Stimulated activated CD4-positive, alpha-beta T cell treated with anti-CD3 and anti-CD28 coated beads, Interleukin-15, amount 100 ng/mL, for 1 hour (primary cell): ENCODE results near the gene CEP68.
A peak's percentile ranks its signal among the peaks of the same experiment; 100 is the strongest.
"Not testable (repeated sequence)": the region's sequence is repeated elsewhere in the genome, so short reads cannot be mapped to it uniquely, and the experiment has no call there.

ENCODE experiments used
- DNase-seq, 2 donors: peaks; one replicate each; pipeline ENCODE4 v3.0.0-alpha.2; 2020; ENCODE audit warnings: low read depth in 1 of 2, low spot score in 1 of 2

Gene CEP68, protein sequence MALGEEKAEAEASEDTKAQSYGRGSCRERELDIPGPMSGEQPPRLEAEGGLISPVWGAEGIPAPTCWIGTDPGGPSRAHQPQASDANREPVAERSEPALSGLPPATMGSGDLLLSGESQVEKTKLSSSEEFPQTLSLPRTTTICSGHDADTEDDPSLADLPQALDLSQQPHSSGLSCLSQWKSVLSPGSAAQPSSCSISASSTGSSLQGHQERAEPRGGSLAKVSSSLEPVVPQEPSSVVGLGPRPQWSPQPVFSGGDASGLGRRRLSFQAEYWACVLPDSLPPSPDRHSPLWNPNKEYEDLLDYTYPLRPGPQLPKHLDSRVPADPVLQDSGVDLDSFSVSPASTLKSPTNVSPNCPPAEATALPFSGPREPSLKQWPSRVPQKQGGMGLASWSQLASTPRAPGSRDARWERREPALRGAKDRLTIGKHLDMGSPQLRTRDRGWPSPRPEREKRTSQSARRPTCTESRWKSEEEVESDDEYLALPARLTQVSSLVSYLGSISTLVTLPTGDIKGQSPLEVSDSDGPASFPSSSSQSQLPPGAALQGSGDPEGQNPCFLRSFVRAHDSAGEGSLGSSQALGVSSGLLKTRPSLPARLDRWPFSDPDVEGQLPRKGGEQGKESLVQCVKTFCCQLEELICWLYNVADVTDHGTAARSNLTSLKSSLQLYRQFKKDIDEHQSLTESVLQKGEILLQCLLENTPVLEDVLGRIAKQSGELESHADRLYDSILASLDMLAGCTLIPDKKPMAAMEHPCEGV

DNA sequence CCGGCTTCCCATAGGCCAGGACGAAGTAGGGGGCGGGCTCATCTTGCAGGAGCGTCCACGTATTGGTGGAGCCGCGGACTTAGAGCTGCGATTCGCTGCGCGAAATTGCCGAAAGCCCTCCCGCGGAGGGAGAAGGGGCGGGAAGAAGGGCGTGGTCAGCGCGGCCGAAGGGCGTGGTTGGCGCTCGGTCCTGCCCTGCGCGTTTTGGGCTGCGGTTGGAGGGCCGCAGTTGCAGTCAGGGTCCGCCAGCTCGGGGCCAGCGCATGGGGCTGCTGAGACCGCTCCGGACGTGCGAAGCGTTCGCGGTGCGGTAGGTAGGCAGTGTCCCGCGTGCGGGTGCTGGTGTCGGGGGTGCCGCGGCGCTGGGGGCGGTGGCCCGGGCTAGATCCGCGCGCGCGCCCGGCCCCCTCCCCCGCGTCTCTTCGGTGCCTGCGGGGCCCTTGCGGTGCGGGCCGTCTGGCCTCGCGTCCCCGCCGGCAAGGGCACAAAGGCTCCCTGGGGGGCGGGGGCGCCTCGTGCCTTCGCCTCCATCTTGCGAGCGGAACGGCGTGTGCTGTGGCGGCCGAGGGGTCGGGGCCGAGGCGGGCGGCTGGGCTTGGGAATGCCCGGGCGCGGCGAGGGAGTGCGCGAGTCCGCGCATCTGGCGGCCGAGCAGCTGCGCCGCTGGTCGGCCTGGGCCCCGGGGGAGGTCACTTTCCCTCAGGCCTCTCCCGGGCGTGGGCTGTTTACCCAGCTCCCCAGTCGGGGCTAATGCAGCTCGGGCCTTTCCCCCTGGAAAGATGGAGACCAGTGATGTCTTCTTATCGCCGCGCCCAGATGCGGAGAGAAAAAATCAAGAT, at the start of gene CEP68:
Gene CEP68 (plus strand): TSS at position 202 of the 839 bp plus-strand sequence. CDS start 13,029 bp downstream, outside the sequence.
- DNase-seq = peak; percentile 85 to 91

DNA sequence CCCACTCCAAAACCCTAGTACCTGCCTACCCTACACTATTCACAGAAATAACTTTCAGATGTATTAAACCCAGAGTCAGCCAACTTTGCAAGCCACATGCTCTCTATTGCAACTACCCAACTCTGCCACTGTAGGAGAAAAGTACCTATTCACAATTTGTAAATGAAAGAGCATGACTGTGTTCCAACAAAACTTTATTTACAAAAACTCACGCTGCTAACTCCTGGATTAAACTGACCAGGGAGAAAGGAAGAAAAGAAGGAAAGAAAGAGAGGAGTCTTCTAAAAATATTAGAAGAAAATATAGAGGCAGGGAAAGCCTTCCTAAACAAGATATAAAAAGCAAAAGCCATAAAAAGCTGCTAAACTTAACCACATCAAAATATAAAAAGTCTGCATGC, 42.4 kb upstream of the CEP68 start:
- DNase-seq = no peak

DNA sequence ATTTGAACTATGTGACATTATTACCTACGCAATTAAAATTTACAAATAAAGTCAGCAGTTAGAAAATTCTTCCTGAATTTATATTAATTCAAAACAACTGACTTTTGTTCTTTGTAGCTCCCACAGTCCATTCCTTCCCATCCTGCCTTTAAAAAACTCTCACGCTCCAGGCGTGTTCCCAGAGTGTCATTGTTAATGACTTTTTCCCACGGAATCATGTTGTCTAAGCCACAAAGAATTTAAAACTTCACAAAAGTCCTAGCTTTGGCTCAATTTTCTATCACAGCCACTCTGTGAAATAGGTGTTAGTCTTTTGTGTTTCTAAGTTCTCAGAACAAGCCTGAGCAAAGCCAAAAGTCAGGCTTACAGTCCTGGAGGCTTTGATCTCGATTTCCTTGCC, 40.5 kb upstream of the CEP68 start:
- DNase-seq = no peak

DNA sequence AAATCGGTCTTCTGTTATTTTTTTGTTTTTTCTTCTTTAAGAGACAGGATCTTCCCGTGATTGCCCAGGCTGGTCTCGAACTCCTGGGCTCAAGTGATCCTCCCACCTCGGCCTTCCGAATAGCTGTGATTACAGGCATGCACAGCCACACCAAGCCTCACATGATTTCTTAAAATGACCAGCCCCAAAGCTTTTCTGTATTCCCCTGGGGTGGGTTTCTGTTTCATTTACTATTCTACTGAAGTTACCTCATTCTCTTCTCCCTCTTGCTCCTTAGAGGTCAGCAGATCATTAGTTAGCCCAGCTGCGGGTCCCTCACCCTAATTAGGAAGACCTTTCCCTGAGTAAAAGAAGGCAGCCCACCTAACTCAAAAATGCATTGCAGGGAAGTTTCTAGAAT, 39.4 kb upstream of the CEP68 start:
- no peak for DNase-seq

DNA sequence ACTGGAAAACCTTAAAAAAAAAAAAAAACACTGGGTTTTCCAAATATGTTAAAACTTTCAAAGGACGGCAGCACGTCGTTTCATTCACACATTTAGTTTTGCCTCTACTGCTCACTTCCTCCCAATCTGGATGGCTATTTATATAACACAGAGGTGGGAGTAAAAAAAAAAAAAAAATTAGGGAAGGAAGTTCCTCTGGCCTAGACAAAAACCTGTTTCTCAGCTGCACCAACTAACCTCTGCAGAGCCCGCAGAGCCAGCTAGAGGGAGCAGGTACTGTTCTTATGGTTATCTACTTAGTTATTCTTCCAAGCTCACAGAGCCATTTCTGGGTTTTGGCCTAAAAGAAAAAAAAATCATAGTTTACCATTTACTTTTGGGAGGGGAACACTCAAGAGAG, 38.9 kb upstream of the CEP68 start:
- DNase-seq = no peak

DNA sequence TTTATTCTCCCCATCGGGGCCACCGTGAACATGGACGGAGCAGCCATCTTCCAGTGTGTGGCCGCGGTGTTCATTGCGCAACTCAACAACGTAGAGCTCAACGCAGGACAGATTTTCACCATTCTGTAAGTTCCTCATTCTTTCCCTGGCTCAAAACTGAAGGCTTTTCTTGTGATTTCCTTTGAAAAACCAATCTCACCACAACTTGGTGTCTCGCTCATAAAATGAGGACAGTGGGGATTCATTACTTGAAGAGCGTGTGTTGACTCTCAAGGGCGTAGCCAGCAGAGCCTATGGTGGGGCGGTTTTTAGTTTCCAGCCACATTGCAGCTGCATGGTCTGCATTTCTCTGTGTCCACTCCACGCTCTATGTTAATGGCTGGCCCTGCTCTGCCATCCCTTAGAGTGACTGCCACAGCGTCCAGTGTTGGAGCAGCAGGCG, 38.1 kb upstream of the CEP68 start:
- DNase-seq = no peak

DNA sequence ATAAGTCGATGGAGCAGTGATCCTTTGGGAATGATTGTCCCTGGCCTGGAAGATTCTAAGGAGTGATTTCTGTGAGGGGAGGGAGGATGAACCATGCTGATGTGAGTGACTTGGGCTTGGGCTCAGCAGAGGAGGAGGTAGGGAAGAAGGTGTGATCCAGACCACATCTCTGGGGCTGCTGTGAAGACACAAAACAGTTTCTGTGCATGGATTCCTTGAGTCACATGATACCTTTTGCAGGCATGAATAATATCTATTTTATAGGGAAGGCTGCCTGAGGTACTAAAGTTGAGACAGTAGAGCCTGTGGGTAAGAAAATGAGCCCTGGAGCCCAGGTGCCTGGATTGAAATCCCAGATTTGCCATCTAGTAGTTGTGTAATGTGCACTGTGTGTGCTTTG, 37.2 kb upstream of the CEP68 start:
- no peak for DNase-seq

DNA sequence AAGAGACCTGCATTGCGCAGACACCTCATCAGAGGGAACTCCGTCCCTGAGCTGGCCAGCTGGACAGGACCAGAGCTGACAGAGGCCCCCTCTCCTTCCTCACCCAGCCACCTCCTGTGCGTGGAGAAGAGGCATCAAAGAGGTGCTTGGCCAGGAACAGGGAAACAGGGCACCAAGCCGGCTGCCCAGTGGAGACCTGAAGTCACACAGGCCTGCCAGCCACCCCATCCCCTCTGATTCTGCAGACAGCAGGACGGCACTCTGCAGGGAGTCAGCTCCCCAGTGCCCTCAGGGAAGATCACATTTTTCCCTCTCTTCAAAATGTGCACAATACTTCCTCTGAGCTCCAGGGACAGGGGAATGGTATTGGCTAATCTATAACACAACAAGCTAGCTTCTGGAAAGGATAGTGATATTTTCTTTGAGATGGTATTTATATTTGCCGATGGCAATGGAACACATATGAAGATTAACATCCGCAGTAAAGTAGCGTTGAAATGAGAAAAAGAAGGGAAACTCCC, 36.5 kb upstream of the CEP68 start:
- DNase-seq = no peak

DNA sequence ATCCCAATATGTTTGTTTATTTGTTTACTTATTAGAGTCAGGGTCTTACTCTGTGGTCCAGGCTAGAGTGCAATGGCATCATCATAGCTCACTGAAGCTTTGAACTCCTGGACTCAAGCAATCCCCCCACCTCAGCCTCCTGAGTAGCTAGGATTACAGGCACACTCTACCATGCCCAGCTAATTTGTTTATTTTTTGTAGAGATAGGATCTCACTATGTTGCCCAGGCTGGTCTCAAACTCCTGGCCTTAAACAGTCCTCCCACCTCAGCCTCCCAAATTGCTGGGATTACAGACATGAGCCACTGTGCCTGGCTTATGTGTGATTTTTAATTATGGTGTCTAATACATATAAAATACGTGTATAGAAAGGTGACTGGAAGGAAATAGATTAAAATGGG, 36.0 kb upstream of the CEP68 start:
- DNase-seq = not testable (repeated sequence)

DNA sequence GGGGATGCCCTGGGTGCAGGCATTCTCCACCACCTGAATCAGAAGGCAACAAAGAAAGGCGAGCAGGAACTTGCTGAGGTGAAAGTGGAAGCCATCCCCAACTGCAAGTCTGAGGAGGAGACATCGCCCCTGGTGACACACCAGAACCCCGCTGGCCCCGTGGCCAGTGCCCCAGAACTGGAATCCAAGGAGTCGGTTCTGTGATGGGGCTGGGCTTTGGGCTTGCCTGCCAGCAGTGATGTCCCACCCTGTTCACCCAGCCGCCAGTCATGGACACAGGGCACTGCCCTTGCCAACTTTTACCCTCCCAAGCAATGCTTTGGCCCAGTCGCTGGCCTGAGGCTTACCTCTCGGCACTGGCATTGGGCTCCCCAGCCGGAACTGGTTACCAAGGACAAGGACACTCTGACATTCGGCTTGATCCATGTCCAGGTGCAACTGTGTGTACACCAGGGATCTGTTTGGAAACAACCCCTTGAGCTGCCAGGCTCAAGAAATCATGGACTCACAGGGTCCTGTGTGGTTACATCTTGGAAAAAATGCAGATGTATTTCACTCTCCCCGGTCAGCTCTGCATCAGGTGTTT, 35.2 kb upstream of the CEP68 start:
- no peak for DNase-seq

DNA sequence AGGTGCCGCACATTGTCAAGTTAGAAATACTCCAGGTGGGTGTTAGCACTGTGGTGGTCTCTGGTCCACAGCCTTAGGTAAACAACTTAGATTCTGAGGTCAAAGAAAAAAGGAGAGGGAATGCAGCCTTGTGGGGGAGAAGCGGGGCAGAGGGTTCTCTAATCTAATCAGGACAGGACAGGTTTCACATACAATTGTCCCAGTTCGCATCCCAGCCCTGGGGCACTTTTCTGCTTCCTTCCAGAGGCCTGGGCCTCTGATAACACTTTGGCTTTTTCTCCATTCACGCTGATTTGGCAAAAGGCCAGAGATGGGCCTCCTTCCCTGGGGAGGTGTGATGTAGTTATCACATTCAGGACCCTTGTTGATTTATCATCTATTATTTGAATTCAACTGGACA, 34.5 kb upstream of the CEP68 start:
- no peak for DNase-seq

DNA sequence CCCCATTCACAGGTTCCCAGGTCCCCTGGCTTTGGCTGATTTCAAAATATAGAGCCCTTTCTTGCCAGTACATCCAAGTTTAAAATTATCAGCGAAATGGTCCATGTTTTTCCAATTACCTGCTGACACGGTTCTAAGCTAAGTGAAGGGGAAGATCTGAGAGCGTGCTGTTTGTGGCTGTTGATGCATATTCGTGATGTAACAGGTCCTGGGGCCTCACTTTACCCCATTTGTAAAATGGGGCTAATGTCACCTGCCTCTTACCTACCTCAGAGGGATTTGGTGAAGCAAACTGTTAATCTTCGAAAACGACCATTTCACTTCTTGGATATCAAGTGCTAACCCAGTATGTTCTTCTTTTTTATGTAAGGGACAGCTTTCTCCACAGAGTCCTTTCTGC, 34.0 kb upstream of the CEP68 start:
- no peak for DNase-seq

DNA sequence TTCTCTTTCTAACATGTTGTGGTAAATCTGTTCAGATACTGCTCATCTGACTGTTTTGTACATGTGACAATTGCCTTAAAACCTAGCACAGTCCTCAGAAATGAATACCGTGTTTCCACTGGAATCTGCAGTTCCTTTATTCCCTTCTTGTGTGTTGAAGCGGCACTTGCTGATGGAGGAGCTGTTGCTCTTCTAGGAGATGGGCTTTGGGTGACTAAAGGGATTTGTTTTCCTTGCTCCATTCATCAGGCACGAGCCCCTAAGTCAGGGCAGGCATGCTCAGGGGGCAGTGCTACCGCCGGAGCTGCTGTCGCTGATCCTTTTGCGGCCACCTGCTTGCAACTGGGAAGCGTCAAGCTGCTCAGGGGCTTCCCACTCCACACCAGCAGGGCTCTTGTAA, 32.5 kb upstream of the CEP68 start:
- DNase-seq = no peak

DNA sequence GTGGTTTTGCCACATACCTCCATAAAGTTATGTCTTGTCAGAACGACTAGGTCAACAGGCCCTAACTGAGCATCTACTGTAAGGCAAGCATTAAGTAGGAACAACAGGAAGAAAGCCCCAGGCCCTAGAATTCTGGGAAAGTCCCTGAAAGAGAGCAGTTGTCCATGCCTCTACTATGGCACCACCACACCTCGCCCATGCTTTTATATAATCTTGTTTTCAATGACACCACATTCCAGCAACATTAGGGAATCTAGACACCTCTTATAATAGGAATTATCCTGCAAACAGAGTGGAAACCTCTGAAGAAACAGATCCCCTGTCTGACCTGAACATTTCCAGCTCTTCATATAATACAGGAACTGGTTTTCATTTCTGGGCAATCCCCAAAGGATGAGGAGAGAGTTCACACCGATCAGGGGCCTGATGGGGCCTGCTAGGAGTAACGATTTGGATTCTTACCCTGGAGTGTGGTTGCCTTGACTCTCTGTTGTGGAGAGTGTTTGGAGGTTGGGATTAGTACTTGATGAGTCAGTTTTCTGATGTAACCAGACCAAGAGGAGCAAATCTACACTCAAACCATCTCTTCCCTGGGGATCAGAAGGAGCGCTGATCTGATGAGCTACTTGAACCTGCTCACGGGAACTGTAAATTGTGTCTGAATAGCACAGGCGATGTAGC, 31.9 kb upstream of the CEP68 start:
- DNase-seq = no peak

DNA sequence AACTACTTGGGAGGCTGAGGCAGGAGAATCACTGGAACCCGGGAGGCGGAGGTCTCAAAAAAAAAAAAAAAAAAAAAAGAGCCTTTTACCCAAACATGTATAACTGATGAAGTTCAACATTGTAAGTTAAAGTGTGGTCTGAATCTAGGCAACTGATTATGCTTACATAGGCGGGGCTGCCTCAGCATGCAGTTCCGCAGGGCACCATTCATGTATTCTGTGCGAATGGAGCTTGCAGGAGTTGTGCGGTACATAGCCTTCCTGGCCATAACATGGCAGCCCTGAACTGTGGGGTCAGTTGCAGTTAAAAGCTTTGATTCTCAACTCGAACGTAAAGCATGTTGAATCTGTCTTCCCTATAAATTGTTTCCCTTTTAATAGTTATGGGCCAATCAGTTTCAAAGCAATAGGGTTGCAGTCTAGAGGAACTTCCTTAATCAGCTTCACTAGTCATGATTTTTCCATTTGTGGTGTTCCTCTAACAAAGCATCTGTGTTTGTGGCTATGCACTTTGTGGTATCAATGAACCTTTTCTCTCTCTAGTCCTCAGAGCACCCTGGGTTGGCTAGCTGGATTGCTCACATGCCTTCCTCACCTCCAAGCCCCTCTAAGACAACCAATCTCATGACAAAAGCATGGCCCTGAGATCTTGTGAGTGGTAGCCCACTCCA, 30.6 kb upstream of the CEP68 start:
- no peak for DNase-seq

DNA sequence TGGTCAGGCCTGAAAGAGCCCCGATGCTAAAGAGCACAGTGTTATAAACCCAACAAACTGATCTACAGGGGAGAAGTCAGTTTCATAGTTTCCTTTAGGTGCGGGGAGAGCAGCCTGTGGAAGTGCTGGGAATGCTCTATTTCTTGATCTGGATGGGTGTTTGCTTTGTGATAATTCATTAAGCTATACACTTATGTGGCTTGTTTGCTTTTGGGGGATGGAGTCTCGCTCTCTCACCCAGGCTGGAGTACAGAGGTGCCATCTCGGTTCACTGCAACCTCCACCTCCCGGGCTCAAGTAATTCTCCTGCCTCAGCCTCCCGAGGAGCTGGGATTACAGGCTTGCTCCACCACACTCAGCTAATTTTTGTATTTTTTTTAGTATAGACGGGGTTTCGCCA, 30.1 kb upstream of the CEP68 start:
- no peak for DNase-seq

DNA sequence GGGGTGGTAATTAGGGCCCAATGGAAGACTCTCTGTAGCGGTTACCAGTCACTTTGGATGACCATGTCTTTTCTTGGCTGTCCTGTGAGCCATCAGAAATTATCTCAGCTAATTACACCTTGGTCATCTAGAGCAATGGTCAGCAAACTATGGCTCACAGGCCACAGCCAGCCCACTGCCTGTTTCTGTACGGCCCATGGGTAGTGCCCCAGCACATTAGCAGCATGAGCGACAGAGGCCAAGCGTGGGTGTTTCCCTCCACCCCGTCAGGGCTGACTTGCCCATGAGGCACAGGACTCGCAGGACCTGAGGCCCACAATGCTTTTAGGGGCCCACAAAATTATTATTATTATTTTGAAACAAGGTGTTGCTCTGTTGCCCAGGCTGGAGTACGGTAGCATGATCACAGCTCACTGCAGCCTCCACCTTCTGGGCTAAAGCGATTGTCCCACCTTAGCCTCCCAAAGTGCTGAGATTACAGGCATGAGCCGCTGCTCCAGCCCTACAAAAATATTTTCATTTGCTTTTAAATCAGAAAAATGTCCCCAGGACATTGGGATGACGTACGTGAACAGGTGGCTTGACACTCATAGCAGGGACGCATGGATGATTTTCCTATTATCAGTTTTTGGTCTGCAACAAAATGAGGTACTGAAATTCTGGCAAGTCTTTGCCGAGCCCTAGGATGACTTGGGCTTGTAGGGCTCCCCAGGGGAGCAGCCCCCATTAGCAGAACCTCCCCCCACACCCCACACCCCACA, 29.3 kb upstream of the CEP68 start:
- DNase-seq = no peak

DNA sequence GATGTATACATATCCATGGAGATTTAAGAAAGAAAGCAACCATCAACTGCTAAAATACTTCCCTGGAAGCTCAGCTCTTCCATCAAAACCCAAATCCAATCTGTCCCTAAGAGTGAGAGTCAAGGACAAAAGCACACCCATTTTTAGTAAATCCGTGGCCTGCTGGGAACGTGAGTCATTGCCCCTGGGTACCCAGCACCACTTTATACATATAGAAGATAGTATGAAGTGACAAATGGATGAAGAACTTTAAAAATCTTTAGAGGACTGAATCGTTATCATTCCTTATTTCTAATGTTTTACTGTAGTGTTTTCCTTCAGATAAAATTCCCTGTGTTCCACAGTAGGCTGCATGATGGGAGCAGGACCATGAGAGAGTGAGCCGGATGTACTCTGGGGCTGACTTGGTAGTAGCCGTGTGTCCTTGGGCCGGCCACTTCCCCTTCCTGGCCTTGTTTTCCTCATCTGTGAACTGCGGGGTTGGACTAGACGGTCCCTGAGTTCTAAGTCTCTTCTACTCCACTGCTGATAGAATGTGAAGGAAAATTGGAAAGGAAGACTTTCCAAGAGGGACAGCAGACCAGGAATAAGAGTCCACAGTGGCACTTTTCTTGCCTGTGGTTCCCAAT, 28.5 kb upstream of the CEP68 start:
- DNase-seq = no peak
